NCI-H1694 treated with DMSO at 0.1 percent for 48 hours (cell line): Measurements from ENCODE around the gene ACOT12.
"Not testable (repeated sequence)": the region's sequence is repeated elsewhere in the genome, so short reads cannot be mapped to it uniquely, and the experiment has no call there.

Experiments used
- DNase-seq: peaks from one replicate; lab custom pipeline; 2025; lab: John Stamatoyannopoulos, UW

ACOT12 gene

DNA sequence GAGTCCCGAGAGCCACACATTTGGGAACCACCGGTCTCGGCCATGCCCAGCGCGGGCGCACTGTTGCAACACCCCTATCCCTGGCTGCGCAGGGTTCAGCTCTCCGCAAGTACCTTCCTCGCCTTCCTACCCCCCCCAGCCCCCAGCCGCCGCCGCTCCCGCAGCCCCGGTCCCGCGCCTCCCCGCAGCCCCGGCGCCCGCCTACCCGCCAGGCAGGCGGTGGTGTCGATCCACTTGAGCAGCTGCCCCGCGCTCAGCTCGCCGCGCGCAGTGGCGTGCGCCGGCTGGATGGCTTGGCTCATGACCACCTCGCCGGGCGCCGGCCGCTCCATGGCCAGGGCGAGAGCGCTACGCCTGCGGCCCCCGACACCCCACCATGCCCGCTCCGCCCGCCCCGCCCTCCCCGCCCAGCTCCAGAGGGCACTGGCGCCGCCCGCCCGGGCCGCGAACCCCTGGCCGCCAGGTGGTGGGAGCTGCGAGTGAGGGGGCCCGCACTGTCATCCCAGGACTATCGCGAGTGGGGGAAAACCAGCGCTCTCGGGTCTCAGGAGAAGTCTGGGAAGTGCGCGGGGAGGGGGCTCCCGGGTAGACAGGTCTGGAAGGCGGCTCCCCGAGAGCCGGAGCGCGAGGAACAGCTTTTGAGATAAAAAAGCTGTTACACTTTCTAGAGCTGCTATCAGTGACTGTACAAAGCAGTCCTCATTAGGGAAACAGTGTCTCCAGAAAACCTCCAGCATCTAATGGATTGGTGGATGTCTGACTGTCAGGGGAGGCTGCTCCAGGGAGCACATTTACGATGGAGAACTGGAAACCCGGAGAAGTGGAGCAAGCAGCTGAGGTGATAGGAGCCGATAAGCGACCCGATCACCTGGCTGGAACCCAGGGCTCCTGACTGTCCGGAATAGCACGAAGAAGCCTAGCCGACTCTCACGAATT lies at the start of gene ACOT12:
TSS of gene ACOT12 (minus strand) at position 352 of the 936 bp plus-strand sequence. CDS start at position 332, 20 bp downstream.
- DNase-seq = no peak

- DNase-seq = no peak
Observed at GRCh38 chr5:81435023-81435422, 41.1 kb upstream of the ACOT12 start.

DNA sequence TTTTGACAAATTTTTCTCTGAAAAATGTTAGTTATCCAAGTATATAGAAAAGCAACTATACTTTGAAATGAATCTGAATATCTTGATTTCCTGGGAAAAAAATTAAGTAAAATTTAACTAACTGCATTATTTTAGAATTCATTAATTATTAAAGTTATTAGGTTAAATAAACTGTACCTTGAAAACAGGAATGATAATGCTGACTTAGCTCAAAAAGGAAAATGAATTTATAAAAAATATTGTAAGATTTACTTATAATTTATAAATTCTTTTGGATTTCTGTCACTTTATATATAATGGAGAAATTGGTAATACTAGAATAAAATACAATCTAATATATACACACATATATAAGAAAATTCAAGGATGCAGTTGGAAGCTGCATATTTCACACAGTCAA lies 36.1 kb upstream of the ACOT12 start:
- DNase-seq = no peak

- no peak for DNase-seq
Observed at GRCh38 chr5:81429363-81429762, 35.4 kb upstream of the ACOT12 start.

GRCh38 chr5:81428861-81429260 lies 34.9 kb upstream of the ACOT12 start:
- DNase-seq = no peak

- no peak for DNase-seq
Observed at GRCh38 chr5:81428446-81428845, 34.5 kb upstream of the ACOT12 start.

DNA sequence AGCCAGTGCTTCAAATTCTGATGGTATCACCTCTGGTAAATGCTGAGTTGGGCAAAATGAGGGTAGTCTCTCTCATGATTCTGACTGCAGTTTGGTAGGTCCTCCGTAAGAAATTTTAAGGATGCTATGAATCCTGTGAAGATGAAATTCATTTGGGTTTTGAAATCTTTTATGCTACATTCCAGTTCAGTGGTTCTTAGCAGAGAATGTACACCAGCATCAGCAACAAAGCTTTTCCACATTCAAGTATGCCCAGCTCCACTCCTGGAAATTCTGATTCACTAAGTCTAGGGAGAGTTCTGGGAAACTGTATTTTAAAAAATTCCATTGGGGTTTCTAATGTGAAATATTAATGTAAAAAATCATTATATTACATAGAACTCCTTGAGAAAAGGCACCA lies 33.6 kb upstream of the ACOT12 start:
- DNase-seq = no peak

DNA sequence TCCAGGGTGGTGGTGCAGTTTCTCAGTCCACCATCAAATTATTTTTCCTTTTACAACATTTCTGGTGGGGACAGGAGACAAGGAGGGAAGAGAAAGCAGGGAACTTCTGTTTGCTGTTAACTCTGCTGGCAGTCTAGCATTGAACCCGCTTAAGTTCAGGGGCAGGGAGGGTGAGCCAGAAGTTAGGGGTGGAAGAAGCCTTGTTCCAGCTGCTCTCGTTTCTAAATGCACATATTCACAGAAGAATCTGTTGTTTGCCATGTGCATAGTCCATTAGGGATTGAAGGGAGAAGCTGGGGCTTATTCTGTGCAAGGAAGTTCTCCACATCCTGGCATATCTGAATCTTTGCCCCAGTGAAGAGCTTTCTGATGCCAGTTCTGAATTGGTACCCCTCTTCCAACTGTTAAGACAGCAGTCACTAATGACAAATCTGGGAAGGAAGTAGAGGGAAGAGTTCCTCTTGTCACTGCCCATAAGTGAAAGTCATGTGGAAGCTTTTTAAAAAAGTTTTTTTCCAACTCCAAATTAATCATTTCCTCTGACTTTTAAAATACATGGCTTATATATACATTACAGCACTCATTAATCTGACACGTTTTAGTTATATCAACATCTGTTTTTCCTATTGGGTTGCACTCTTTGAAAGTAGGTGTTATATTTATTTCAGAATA lies 32.6 kb upstream of the ACOT12 start:
- DNase-seq = no peak

DNA sequence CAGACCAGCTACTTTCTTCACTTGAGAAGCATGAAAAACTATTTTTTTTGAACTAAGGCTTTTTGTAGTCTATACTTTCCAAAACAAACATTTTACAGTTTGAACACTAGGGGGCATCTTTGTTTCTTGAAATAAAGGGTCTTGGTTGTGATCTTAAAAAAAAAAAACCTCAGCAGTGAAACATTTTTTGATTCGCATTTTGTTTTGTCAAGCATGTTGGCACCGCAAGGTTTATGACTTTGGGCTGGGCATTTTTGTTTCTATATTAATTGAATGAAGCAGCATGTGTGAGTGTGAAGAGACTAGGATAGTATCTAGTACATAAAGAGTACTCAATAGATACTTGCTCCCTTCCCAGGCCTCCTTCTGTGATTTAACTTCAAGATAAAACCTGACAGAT lies 31.6 kb upstream of the ACOT12 start:
- peak; percentile 56 for DNase-seq

DNA sequence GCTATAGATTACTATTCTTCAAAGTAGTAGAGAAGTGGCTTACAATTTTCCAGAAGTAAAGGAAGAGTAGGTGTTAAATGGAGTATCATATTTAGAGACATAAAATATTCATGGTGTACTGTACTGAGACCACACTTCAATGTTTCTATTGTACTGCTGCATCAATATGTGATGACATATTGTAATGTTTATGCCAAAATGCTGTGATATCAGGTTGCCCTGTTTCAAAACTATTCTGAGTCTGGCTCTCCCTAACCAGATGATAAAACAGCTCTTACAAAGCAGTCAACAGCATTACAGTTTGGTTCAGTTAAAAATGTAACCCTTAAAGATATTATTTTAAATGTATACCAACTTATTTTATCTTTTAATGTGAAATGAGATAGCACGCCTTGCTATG lies 30.8 kb upstream of the ACOT12 start:
- DNase-seq = no peak

- no peak for DNase-seq
Observed at GRCh38 chr5:81422671-81423070, 28.7 kb upstream of the ACOT12 start.

DNA sequence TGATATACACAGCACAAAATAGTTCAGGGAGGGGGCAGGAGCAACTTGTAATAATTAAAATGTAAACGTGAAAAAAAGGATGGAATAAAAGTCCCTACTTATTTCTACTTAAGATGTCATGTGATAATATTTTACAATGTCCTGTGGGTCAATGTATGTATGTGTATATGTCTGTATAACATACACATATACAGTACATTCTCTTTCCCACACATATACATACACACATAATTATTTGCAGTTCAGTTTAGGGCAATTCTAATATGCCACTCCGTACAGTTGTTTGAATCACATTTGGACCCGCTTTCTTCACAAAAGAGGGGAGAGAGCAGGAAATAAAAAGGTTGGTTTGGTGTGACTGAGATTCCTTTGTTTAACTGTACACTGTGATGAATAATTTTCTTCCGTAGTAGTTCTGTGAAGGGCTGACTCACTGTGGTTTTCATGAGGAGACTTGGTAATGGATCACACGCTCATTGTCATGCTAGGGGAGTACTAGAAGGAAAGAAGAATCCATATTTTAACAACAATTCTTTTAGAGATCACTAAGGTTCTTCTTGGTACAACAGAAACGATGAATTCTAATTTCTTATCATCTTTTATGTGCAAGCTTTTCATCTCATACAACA lies 26.2 kb upstream of the ACOT12 start:
- DNase-seq = no peak

- DNase-seq = no peak
Observed at GRCh38 chr5:81418606-81419005, 24.7 kb upstream of the ACOT12 start.

- DNase-seq = no peak
Observed at GRCh38 chr5:81417052-81417451, 23.1 kb upstream of the ACOT12 start.

- no peak for DNase-seq
Observed at GRCh38 chr5:81409896-81410295, 16.0 kb upstream of the ACOT12 start.

GRCh38 chr5:81409361-81409760 lies 15.4 kb upstream of the ACOT12 start:
- no peak for DNase-seq

- no peak for DNase-seq
Observed at GRCh38 chr5:81408496-81408895, 14.6 kb upstream of the ACOT12 start.

GRCh38 chr5:81407811-81408210 lies 13.9 kb upstream of the ACOT12 start:
- not testable (repeated sequence) for DNase-seq

DNA sequence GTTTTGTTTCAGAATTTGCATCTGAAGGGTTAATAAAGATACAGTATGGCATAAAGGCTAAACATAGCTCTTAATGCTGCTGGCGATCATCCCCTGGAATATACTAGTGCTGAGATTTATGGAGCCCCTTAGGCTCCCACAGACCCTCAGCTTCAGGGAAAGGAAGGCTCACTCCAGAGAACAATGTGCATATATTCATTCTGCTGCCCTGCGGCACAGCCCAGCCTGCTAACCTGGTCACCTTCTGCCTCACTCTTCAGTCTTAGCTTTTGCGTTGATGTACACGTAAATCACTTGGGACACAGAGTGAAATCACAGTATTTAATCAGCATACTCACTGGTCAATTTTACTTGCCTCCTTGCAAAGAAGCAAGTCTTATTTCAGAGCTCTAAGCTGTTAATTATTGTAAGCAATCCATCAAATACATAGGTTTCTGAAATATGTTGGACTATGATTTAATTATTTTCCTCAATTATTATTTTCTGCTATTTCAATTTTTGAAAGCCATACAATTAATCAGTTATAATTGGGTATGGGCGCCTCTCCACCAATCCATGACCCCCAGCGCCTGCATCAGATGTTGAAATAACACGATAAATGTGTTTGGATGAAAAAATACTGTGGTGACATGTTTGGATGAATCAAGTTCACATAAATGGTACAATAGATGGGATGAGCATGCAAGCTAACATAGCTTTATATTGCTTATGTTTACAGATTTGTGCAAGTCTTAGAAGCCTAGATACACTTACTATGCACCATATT lies 11.4 kb upstream of the ACOT12 start:
- no peak for DNase-seq

DNA sequence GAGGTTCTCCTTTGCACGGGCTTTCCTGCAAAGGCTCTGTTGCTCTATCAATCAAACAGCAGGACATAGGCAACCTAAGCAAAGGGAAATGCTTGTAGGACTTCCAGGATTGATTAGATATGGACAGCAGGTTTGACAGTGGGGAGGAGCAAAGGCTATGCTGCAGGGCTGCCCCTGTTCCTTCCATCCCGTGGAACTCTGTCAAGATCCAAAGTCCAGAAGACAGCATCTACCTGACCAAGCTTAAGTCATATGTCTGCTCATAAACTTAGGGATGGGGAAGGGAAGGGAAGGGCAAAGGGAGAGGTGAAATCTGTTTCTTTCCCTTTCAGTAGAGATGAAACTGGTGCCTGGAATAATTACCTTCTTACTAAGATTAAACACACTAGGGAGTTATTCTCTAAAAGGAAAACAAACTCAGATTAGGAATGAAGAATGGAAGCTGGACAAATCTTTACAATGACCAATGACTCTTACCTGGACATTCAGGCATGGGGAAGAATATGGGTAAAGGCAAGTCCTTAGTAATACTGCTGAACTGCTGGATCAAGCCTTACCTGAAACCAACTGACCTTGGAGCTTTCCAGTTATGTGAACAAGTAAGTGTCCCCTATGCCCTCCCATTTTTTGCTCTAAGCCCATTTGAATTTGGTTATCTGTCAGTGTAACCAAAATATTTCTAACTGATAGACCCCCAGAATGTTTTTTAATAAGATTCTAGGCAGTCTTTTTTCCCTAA lies 8.4 kb upstream of the ACOT12 start:
- no peak for DNase-seq

- no peak for DNase-seq
Observed at GRCh38 chr5:81401266-81401665, 7.3 kb upstream of the ACOT12 start.
